Measurements from ENCODE around the gene IRAK1BP1. TPM values are rescaled to one million over a fixed set of nuclear protein-coding genes. Genes with fewer than 3 reads are reported as not detected.

Gene IRAK1BP1
- total RNA-seq, 1 donor from 2014 or later, result 3.2 TPM

- Mint-ChIP-seq H3K27me3 (ENCODE audit: unreplicated experiment) (peaks cover 23% of the 10 kb centered on the region), H3K36me3 (ENCODE audit: unreplicated experiment) (no peaks in the 10 kb centered on the region), H3K27ac (ENCODE audit: unreplicated experiment) (no peak overlapping the region), H3K4me1 (ENCODE audit: unreplicated experiment) (no peaks in the 10 kb centered on the region), H3K9me3 (ENCODE audit: unreplicated experiment) (no peaks in the 10 kb centered on the region), H3K4me3 (ENCODE audit: unreplicated experiment) (no peak overlapping the region)
- DNase-seq (ENCODE audit: extremely low spot score, unreplicated experiment), result no peak
- no peak for TF ChIP-seq CTCF (IDR thresholded peaks at IDR 0.05)
Measured at GRCh38 chr6:78842953-78843352, 24.4 kb upstream of the IRAK1BP1 start.

- TF ChIP-seq CTCF (IDR thresholded peaks at IDR 0.05), result no peak
- H3K4me1 Mint-ChIP-seq (ENCODE audit: unreplicated experiment), result no peaks in the 10 kb centered on the region
- no peak overlapping the region for H3K4me3 Mint-ChIP-seq (ENCODE audit: unreplicated experiment)
- peaks cover 6% of the 10 kb centered on the region for H3K9me3 Mint-ChIP-seq (ENCODE audit: unreplicated experiment)
- no peak overlapping the region for H3K27ac Mint-ChIP-seq (ENCODE audit: unreplicated experiment)
- H3K36me3 Mint-ChIP-seq (ENCODE audit: unreplicated experiment), result no peaks in the 10 kb centered on the region
- no peak for DNase-seq (ENCODE audit: extremely low spot score, unreplicated experiment)
- H3K27me3 Mint-ChIP-seq (ENCODE audit: unreplicated experiment), result peaks cover 10% of the 10 kb centered on the region
Measured at GRCh38 chr6:78844899-78845298, 22.5 kb upstream of the IRAK1BP1 start.

- Mint-ChIP-seq H3K27me3 (ENCODE audit: unreplicated experiment) (peaks cover 10% of the 10 kb centered on the region), H3K4me3 (ENCODE audit: unreplicated experiment) (no peak overlapping the region), H3K36me3 (ENCODE audit: unreplicated experiment) (no peaks in the 10 kb centered on the region), H3K27ac (ENCODE audit: unreplicated experiment) (no peak overlapping the region), H3K9me3 (ENCODE audit: unreplicated experiment) (peaks cover 6% of the 10 kb centered on the region), H3K4me1 (ENCODE audit: unreplicated experiment) (no peaks in the 10 kb centered on the region)
- DNase-seq (ENCODE audit: extremely low spot score, unreplicated experiment), result no peak
- TF ChIP-seq CTCF (IDR thresholded peaks at IDR 0.05), result no peak
Measured at GRCh38 chr6:78845567-78845966, 21.8 kb upstream of the IRAK1BP1 start.

- TF ChIP-seq CTCF (IDR thresholded peaks at IDR 0.05), result no peak
- DNase-seq (ENCODE audit: extremely low spot score, unreplicated experiment), result no peak
- Mint-ChIP-seq H3K27ac (ENCODE audit: unreplicated experiment) (no peak overlapping the region), H3K4me1 (ENCODE audit: unreplicated experiment) (no peaks in the 10 kb centered on the region), H3K36me3 (ENCODE audit: unreplicated experiment) (no peaks in the 10 kb centered on the region), H3K27me3 (ENCODE audit: unreplicated experiment) (no peaks in the 10 kb centered on the region), H3K4me3 (ENCODE audit: unreplicated experiment) (no peak overlapping the region), H3K9me3 (ENCODE audit: unreplicated experiment) (peaks cover 6% of the 10 kb centered on the region)
Measured at GRCh38 chr6:78850621-78851020, 16.7 kb upstream of the IRAK1BP1 start.

GRCh38 chr6:78851156-78851555 is 16.2 kb upstream of the IRAK1BP1 start:
- no peaks in the 10 kb centered on the region for H3K27me3 Mint-ChIP-seq (ENCODE audit: unreplicated experiment)
- H3K9me3 Mint-ChIP-seq (ENCODE audit: unreplicated experiment), result peaks cover 6% of the 10 kb centered on the region
- no peaks in the 10 kb centered on the region for H3K36me3 Mint-ChIP-seq (ENCODE audit: unreplicated experiment)
- H3K27ac Mint-ChIP-seq (ENCODE audit: unreplicated experiment), result no peak overlapping the region
- no peak for DNase-seq (ENCODE audit: extremely low spot score, unreplicated experiment)
- no peaks in the 10 kb centered on the region for H3K4me1 Mint-ChIP-seq (ENCODE audit: unreplicated experiment)
- TF ChIP-seq CTCF (IDR thresholded peaks at IDR 0.05), result no peak
- no peak overlapping the region for H3K4me3 Mint-ChIP-seq (ENCODE audit: unreplicated experiment)
